ENCODE measurements around the gene MTMR12. TPM values are rescaled to one million over a fixed set of nuclear protein-coding genes. Genes with fewer than 3 reads are reported as not detected.

MTMR12 gene
- total and polyA plus RNA-seq, 2 of the 13 experiments (the other 11 are each of a cell fraction or from before 2014, with no cell fraction given): 23.4 to 36.6 TPM

GRCh38 chr5:32222723-32223470 is 89.8 kb downstream of the MTMR12 start:
- no peak for DNase-seq (ENCODE audit: low spot score)
- H3K4me2 ChIP-seq (ENCODE audit: low read depth, low read length): no peak overlapping the region

More at GRCh38 chr5:32222723-32223470, 89.8 kb downstream of the MTMR12 start:
- POLR2A ChIA-PET: no interaction called here
- BruUV-seq (replicated peaks): no TSS peak
- Histone ChIP-seq H3K36me3 (replicated peaks in 1 of 2; ENCODE audit: control insufficient read depth in 1 of 2, insufficient read depth in 2 of 2, low read length in 2 of 2) (no peaks in the 10 kb centered on the region; a peak in 1 of 5 replicates), H4K20me1 (ENCODE audit: insufficient read depth, low read length) (no peaks in the 10 kb centered on the region), H3K9me3 (ENCODE audit: low read length) (no peaks in the 10 kb centered on the region), H3K27me3 (ENCODE audit: control insufficient read depth in 1 of 2, insufficient read depth in 2 of 2, low read length in 2 of 2) (no peaks in the 10 kb centered on the region), H3K4me3 (replicated peaks in 1 of 3; ENCODE audit: insufficient read depth in 1 of 3, low read depth in 2 of 3, low read length in 3 of 3) (no peak overlapping the region), H3K9ac (ENCODE audit: insufficient read depth, low read depth, low read length) (no peak overlapping the region), H3K79me2 (ENCODE audit: insufficient read depth, low read length) (no peaks in the 10 kb centered on the region), H2AFZ (ENCODE audit: low read length) (no peak overlapping the region), H3K27ac (ENCODE audit: extremely low read length, insufficient read depth, low read length) (no peak overlapping the region), H3K4me1 (ENCODE audit: insufficient read depth, low read length) (peaks cover 30% of the 10 kb centered on the region)
- in situ Hi-C loops (cut with HindIII; ENCODE audit: extremely low pct_ligation_motif_present, low pct_unique_long_range_greater_than_20kb) (no loop called here), intact Hi-C loops (cut with micrococcal nuclease; ENCODE audit: unreplicated experiment) (no loop called here)
- TF ChIP-seq ATF7-NPFF (CRISPR knock-in tag; IDR thresholded peaks at IDR 0.05; ENCODE audit: low read depth): no peak
- no peak for TF ChIP-seq ZBTB37 (CRISPR knock-in tag; IDR thresholded peaks at IDR 0.05)
- TF ChIP-seq ZBTB1 (CRISPR knock-in tag; IDR thresholded peaks at IDR 0.05; ENCODE audit: borderline replicate concordance): no peak
- no peak for TF ChIP-seq ZNF121 (CRISPR knock-in tag; IDR thresholded peaks at IDR 0.05)
- TF ChIP-seq ZNF766 (CRISPR knock-in tag; IDR thresholded peaks at IDR 0.05; ENCODE audit: borderline replicate concordance): no peak
- 0 out of 2 replicates have a peak, but pooled peaks have one; percentile 19 for TF ChIP-seq ZNF770 (CRISPR knock-in tag; IDR thresholded peaks at IDR 0.05)
- no peak for TF ChIP-seq ZNF605 (CRISPR knock-in tag; IDR thresholded peaks at IDR 0.05)
- no peak for TF ChIP-seq FOXJ3 (CRISPR knock-in tag; IDR thresholded peaks at IDR 0.05; ENCODE audit: borderline replicate concordance)
- CTCF ChIA-PET (ENCODE audit: low intra/inter-chr PET ratio, low total read pairs): no interaction called here
- ATAC-seq (no peak), FAIRE-seq (no peak)
- 86% methylated on average over 5 of the region's 5 CpGs for WGBS (ENCODE audit: low lambda C conversion rate)

All from HepG2 (cell line).